Measurements from ENCODE around the gene SETDB1.
"Not testable (repeated sequence)": the region's sequence is repeated elsewhere in the genome, so short reads cannot be mapped to it uniquely, and the experiment has no call there.

SETDB1 gene

DNA sequence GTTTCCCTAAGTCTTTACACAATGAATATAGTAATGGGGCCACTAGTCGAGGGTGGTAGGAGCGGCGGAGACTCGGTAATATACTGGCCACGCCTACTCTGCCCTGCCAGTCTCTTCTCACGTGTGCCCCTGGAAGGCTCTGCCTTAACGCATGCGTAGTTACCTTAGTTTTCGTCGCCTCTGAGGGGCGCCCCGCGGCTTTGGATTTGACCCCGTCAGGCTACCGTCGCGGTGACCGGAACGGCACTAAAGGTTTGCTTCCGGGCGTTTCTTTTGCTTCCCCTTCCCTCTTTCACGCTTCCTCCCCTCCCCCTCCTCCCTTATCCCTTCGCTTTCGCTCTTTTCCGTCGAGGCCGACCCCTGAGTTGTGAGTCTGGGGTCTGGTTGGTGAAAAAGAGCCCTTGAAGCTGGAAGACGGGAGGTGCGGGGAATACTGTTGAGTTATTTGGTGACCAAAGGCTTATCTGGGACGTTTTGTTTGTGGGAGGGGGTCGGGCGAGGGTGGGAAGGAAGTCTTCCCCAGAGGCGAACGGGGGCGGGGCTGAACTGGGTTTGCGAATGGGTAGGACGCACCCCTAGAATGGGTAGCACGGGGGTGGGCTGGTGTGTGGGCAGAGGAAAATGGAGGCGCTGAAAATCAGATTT lies at the start of gene SETDB1:
SETDB1 (plus strand) TSS at position 267 of the 645 bp plus-strand sequence. CDS start 1,352 bp downstream, outside the sequence.
- peak; percentile 92 for DNase-seq (ENCODE audit: low spot score)

DNA sequence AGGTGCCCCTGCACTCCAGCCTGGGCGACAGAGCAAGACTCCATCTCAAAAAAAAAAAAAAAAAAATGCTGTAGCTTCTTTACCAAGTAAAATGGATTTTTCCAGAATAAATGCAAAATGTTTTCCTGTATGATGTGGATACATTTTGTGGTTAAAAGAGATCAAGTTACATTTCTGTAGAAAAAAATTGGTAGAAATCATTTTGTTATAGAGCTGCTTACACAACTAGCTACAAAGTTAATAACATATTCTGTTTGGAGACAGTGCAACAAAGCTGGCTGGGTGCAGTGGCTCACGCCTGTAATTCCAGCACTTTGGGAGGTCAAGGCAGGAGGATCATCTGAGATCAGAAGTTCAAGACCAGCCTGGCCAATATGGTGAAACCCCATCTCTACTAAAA lies 47.2 kb upstream of the SETDB1 start:
- not testable (repeated sequence) for DNase-seq (ENCODE audit: low spot score)

DNA sequence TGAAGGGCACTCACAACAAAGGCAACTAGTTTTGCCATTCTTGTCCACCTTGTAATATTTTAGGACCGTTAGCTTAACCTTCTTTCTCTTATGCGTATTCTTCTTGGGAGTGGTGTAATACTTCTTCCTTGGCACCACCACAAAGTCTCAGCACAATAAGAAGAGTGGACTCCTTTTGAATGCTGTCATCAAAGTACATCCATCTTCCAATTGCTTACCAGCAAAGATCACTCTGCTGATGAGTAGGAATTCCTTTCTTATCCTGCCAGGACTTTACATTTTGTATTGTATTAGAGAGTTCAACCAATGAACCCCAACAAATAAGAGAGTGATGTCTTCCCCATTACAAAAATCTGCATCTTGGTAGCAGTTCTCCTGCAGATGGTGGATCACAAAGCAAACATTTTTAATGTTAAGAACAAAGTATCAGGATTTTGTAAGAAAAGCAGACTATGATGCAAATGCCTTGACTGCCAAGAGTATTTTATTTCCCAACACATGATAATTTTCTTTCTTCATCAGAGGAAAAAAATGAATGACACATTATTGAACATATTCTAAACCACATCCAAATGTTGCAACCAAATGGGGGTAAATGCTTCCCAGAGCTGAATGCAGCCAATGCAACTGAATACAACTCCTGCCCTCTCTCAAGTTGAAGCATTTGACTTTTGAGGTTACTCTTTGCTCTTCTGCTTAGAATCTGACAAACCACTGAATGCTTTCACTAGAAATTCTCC lies 44.7 kb upstream of the SETDB1 start:
- peak; percentile 55 for DNase-seq (ENCODE audit: low spot score)

DNA sequence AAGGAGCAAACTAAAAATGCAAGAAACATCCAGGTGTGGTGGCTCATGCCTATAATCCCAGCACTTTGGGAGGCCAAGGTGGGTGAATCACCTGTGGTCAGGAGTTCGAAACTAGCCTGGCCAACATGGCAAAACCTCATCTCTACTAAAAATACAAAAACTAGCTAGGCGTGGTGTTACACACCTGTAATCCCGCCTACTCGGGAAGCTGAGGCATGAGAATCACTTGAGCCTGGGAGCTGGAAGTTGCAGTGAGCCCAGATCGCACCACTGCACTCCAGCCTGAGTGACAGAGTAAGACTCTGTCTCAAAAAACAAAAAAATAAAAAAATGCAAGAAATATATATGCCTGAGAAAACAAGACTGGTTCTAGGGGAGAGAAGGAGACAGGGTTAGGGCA lies 43.0 kb upstream of the SETDB1 start:
- not testable (repeated sequence) for DNase-seq (ENCODE audit: low spot score)

DNA sequence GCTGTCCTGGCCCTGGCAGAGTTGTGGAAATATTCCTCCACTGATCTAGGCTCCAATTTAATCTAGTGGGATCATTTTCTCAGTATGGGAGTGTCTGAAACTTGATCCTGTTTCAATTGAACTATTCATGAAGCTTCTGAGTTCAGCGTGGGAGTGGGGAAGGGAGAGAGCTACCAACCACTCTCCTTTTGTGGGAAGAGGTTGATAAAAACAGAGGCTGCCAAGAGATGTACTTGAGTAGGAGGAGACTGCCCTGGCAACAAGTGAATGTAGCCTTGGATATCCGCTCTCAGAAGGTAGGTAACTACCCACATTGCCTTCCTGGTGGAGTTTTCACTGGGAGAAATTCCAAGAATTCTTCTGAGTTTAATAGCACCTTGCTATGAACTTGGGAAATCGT lies 39.1 kb upstream of the SETDB1 start, which contains the start of gene CTXND2:
CTXND2 (plus strand) TSS at position 119 of the 400 bp plus-strand sequence. CDS start 25,179 bp downstream, outside the sequence.
- no peak for DNase-seq (ENCODE audit: low spot score)

DNA sequence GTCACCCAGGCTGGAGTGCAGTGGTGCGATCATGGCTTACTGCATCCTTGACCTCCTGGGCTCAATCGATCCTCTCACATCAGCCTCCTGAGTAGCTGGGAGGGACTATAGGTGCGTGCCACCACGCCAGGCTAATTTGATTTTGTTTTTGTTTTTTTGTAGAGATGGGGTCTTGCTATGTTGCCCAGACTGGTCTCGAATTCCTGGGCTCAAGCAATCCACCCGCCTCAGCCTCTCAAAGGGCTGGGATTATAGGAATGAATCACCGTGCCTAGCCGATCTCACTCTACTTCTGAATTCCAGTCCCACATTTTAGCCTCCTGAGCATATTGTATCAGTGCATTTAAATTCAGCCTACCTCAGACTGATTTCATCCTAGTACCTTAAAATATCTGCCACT lies 37.4 kb upstream of the SETDB1 start:
- no peak for DNase-seq (ENCODE audit: low spot score)

DNA sequence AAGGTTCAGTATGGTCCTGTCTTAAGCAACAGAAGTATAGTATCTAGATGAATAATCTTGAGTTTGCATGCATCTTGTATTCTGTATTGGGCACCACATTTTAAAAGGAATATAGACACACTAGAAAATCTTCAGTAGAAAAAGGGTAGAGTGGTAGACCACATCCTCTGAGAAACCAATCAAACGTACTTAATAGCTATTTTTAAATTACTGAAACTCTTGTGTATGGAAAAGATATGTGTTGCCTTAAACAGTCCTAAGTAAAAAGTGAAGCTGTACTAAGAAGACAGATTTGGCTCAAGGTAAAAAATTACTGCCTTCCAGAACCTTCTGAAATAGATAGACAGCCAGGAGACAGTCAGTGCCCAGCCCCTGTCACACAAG lies 36.1 kb upstream of the SETDB1 start:
- DNase-seq (ENCODE audit: low spot score): no peak

DNA sequence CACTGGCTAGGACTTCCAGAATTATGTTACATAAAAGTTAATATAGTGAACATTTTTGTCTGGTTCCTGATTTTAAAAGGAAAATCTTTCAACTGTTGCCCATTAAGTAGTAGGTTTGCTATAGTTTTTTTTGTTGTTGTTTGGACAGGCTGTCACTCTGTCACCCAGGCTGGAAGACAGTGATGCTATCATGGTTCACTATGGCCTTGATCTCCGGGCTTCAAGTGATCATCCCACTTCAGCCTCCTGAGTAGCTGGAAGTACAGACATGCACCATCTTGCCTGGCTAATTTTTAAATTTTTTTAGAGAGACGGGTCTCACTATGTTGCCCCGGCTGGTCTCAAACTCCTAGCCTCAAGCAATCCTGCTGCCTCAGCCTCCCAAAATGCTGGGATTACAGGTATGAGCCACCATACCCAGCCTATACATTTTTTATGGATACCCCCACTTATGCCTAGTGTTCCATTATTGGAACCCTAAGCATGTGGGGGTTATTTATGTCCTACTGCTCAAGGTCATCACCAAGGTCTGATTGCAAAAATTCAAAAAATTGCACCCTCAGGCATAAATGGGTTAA lies 32.7 kb upstream of the SETDB1 start:
- no peak for DNase-seq (ENCODE audit: low spot score)

DNA sequence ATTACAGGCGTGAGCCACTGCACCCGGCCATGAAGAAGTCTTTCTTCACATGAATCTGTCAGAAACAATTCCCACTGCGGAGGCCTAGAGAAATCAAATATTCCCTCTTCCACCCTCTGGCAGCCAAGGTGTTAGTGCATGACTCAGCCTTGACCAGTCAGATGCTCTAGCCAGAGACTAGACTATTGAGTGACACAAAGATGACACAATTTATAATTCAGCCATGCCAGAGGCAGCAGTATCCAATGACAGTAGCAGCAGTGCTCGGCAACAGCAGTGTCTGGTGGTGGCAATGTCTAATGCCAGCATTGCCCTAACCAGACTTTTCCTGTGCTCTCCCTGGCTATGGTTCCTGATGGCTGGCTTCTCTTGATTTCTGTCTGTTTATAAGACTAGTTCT lies 30.5 kb upstream of the SETDB1 start:
- DNase-seq (ENCODE audit: low spot score): peak; percentile 38

DNA sequence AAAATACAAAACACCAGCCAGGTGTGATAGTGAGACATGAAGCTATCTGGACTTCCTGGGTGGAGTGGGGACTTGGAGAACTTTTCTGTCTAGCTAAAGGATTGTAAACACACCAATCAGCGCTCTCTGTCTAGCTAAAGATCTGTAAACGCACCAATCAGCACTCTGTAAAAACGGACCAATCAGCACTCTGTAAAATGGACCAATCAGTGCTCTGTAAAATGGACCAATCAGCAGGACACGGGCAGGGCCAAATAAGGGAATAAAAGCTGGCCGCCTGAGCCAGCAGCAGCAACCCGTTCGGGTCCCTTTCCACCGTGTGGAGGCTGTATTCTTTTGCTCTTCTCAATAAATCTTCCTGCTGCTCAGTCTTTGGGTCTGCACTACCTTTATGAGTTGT lies 26.4 kb upstream of the SETDB1 start:
- not testable (repeated sequence) for DNase-seq (ENCODE audit: low spot score)

DNA sequence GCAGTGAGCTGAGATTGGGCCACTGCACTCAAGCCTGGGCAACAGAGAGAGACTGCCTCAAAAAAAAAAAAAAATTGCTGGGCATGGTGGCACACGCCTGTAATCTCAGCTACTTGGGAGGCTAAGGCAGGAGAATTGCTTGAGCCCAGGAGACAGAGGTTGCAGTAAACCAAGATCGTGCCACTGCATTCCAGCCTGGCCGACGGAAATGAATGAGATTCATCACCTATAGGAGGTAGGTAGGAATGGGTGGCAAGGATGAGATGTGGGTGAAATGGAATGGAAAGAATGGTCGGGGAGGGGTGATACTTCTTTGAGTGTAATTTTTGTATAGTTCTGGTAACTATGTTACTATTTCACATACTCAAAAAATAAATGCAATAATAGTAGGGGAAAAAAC lies 23.8 kb upstream of the SETDB1 start:
- no peak for DNase-seq (ENCODE audit: low spot score)

DNA sequence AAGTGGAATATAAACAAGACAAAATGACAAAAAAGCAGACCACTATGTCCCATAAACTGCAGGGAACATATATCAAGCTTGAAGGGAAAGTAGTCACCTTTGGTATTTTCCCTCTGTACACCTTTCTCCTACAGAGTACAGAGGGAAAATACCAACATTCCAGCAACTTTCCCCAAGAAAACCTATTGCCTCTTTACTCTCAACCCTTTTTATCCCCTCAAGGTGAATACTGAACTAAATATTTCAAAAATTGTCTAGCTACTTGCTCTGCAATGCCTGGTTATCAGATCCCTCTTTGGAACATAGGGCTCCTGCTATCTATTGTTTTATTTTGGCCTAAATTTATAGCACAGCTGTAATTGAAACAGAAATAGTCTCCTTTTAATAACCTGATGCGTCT lies 23.4 kb upstream of the SETDB1 start:
- no peak for DNase-seq (ENCODE audit: low spot score)

DNA sequence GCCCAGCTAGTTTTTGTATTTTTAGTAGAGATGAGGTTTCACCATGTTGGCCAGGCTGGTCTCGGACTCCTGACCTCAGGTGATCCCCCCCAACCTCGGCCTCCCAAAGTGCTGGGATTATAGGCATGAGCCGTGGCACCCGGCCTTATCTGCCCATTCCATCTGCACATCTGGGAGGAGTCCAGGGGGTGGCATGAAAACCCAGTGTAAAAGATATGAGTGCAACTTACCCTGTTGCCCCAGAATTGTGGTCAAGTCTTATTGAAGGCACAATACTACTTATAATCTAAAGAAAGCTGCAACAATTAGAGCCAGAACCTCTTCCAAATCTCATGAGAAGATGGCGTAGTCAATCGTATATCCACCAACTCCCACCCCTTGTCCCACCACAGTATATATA lies 20.9 kb upstream of the SETDB1 start:
- no peak for DNase-seq (ENCODE audit: low spot score)

DNA sequence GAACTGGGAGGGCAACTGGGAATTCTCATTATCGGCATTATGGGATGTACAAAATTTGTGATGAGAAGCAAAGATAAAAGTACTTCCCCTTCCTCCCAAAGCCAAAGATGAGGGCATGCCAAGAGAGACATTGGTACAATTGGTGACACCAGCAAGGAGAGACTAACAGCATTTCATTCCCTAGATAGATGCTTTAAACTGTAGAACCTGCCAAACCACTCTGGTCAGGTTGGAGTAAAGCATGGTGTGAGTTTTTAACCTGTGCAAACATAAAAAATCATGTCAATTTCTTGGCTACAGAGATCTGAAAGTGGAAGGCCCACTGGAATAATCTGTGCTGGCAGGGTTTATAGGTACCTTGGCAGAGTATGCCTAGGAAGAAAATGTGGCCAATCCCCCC lies 19.8 kb upstream of the SETDB1 start:
- no peak for DNase-seq (ENCODE audit: low spot score)

DNA sequence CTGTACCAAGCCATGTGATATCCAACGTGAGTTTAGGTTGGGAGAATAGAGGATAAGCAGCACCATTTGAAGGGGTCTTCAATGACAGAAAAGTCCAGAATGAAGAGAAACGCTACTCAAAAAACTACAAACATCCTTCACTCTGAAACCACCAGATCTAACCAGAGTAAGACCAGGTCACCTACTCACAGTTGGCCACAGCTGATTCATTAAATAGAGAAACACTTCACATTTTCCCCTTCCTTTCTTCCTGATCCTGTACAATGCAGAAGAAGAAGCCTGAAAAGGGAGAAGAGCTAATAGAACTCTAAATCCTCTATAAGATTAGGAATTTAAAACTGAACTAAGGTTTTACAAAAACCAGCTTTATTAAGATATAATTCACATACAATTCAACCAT lies 19.4 kb upstream of the SETDB1 start:
- DNase-seq (ENCODE audit: low spot score): no peak

DNA sequence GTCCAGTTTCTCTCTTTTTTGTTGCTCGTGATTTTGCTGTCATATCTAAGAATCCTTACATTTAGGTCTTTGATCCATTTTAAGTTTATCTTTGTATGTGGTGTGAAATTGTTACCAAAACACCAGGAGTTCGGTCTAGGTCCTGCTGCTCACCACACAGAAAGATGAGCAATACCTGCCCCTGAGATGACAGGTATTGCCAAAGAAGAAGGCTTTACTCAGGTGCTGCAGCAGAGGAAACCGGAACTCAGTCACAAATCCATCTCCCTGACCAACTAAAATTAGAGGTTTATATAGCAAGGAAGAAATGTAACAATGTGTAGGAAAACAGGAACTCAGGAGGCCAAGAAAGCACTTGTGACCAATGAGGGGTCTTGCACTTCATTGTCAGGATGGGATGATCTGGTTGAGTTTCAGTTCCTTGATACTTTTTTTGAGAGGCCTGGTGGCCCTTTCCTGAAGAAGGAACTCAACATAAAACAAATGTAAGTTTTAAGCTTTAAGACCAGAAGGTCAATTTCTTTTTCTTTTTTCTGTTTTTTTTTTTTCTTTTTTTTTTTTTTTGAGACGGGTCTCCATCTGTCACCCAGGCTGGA lies 16.5 kb upstream of the SETDB1 start:
- no peak for DNase-seq (ENCODE audit: low spot score)

DNA sequence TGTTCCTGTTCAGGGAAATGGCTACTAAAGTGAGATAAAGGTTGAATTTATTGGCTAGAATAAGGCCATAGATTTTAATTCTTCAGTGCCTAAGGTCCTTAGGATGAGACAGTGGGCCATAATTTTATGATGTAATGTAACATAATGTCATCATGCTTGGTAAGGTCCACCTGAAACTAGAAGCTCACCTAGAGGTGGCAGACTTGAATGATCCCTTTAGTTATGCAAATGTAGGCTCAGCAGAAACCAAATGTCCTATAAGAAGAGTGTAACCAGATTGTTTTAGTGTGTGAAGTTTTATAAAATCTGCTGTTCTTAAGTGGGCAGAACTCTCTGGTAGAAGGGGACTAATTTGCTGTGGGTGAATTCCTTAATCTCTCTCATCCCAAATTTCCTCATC lies 13.5 kb upstream of the SETDB1 start:
- DNase-seq (ENCODE audit: low spot score): no peak

DNA sequence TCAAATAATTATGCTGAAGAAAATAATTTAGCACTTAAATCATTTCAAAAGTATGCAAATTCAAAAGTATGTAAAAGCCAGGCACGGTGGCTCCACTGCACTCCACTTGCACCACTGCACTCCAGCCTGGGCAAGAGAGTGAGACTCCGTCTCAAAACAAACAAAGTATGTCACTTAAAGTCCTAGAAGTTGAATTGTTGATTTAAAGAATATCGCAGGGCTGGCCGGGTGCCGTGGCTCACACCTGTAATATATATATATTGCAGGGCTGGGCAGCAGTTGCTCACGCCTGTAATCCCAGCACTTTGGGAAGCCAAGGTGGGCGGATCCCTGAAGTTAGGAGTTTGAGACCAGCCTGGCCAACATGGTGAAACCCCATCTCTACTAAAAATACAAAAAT lies 8.8 kb upstream of the SETDB1 start:
- no peak for DNase-seq (ENCODE audit: low spot score)

DNA sequence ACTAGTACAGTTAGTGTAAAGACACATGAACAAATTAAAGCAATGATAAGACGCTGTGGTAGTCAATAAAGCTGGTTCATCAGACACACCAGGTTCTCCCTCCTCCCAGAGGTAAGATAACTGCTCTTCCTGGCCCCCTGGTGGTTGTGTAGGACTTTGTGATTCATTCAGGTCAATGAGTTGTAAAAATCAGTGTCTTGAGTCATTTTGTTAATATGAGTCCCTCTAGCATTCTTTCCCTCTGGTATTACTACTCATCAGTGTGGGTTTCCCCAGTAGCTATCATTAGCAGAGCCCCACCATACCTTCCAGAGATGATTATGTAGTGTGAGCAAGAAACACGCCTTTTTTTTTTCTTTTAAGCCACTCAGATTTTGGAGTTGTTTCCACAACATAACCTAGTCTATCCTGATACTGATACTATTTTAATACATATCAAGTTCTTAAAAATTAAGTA lies 3.6 kb upstream of the SETDB1 start:
- peak; percentile 66 for DNase-seq (ENCODE audit: low spot score)

DNA sequence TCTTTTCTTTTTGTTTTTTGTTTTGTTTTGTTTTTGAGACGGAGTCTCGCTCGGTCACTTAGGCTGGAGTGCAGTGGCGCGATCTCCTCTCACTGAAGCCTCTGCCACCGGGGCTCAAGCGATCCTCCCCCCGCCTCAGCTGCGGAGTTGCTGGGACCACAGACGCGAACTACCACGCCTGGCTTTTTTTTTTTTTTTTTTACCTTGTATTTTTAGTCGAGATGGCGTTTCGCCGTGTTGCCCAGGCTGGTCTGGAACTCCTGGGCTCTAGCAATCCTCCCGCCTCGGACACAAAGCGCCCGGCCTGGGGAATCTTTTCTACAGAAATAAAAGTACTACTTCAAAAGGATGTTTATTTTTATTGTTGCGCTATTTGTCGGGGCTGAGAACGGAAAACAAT lies 1.1 kb upstream of the SETDB1 start:
- no peak for DNase-seq (ENCODE audit: low spot score)

DNA sequence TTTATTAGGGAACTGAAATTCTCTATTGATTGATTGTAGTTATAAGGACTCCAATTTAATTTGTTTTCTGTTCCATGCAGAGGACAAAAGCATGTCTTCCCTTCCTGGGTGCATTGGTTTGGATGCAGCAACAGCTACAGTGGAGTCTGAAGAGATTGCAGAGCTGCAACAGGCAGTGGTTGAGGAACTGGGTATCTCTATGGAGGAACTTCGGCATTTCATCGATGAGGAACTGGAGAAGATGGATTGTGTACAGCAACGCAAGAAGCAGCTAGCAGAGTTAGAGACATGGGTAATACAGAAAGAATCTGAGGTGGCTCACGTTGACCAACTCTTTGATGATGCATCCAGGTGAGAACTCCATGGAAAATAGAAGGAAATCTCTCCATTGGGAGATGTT lies 1.5 kb downstream of the SETDB1 start:
- no peak for DNase-seq (ENCODE audit: low spot score)

DNA sequence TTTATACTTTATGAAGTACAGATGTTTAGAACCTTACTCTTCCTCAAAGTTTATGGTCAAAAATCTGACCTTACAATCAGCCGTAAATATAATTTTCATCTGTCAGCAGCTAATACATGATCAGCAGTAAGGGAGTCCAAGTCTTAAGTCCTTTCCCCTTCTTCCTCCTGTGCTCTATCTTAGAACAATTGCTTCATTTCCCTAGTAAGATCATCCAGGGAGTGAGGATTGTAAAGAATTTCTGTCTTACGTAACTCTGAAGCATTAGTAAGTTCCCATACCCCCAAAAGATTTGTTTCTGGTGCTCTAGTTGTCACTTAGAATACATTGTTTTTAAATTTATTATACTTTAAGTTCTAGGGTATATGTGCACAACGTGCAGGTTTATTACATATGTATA lies 2.1 kb downstream of the SETDB1 start:
- no peak for DNase-seq (ENCODE audit: low spot score)

DNA sequence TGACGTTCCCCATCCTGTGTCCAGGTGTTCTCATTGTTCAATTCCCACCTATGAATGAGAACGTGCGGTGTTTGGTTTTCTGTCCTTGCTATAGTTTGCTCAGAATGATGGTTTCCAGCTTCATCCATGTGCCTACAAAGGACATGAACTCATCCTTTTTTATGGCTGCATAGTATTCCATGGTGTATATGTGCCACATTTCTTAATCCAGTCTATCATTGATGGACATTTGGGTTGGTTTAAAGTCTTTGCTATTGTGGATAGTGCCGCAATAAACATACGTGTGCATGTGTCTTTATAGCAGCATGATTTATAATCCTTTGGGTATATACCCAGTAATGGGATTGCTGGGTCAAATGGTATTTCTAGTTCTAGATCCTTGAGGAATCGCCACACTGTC lies 2.6 kb downstream of the SETDB1 start:
- DNase-seq (ENCODE audit: low spot score): not testable (repeated sequence)
